IMR-90 (cell line): Measurements from ENCODE around the gene ZNF564. TPM values are rescaled to one million over a fixed set of nuclear protein-coding genes. Genes with fewer than 3 reads are reported as not detected.

ENCODE experiments used
- ATAC-seq: fragments of 200-7000 bp; cut with Tn5 transposase; 2 replicates; pipeline ENCODE4 v1.9.1; 2020; ENCODE audit warnings: low read depth, mild to moderate bottlenecking, moderate library complexity
- BruUV-seq: library from RNA; stranded (reverse); fragments of 400-500 nt; replicated peaks from 2 replicates; lab custom pipeline; 2021; lab: Mats Ljungman, UMichigan
- CTCF ChIA-PET: fragments of 300-600 bp; formaldehyde crosslinking; extraction: SDS; loops from one replicate; lab custom pipeline; 2021; ENCODE audit warnings: antibody characterized with exemption; lab: Yijun Ruan, JAX
- POLR2A ChIA-PET: fragments of 300-600 bp; sonication (Branson Sonifier 250); formaldehyde crosslinking; loops from one replicate; lab custom pipeline; 2022; ENCODE audit warnings: antibody characterized with exemption; ENCODE audit not compliant: unreplicated experiment; lab: Charles Lee
- DNase-seq: peaks from one replicate; pipeline ENCODE4 v3.0.0; 2013
- H2AFZ ChIP-seq: replicated peaks from 2 replicates; pipeline ENCODE3; 2013; ENCODE audit warnings: low read length, mild to moderate bottlenecking; ENCODE audit not compliant: poor library complexity
- H2AK5ac ChIP-seq: 2 replicates; pipeline ENCODE4 v1.6.1; 2013; ENCODE audit warnings: low read depth, low read length, inconsistent platforms
- H2AK9ac ChIP-seq: replicated peaks from 2 replicates; pipeline ENCODE3; 2013; ENCODE audit warnings: mild to moderate bottlenecking, low read depth, low read length, moderate library complexity; ENCODE audit not compliant: poor library complexity
- H2BK120ac ChIP-seq: 2 replicates; pipeline ENCODE4 v1.6.1; 2013; ENCODE audit warnings: low read depth, low read length, inconsistent platforms
- H2BK15ac ChIP-seq: 3 replicates; pipeline ENCODE4 v1.6.1; 2013; ENCODE audit warnings: low read depth, low read length, inconsistent platforms
- H2BK20ac ChIP-seq: 2 replicates; pipeline ENCODE4 v1.6.1; 2013; ENCODE audit warnings: low read depth, mild to moderate bottlenecking, inconsistent platforms, low read length, moderate library complexity
- H2BK5ac ChIP-seq: 2 replicates; pipeline ENCODE4 v1.6.1; 2013; ENCODE audit warnings: mild to moderate bottlenecking, low read depth, low read length, inconsistent platforms; ENCODE audit not compliant: poor library complexity, severe bottlenecking
- H3K14ac ChIP-seq: replicated peaks from 2 replicates; pipeline ENCODE4 v1.6.1; 2013; ENCODE audit warnings: low read depth, low read length, inconsistent platforms
- H3K18ac ChIP-seq: 2 replicates; pipeline ENCODE4 v1.6.1; 2013; ENCODE audit warnings: low read depth, low read length, control low read depth
- H3K23ac ChIP-seq: 2 replicates; pipeline ENCODE4 v1.6.1; 2013; ENCODE audit warnings: low read depth, low read length, inconsistent platforms
- H3K27ac ChIP-seq: 2 replicates; pipeline ENCODE4 v1.5.1; 2013; ENCODE audit warnings: mild to moderate bottlenecking, control low read depth, low read length; ENCODE audit not compliant: insufficient read depth
- H3K27me3 ChIP-seq: 2 replicates; pipeline ENCODE4 v1.6.1; 2013; ENCODE audit warnings: low read length; ENCODE audit not compliant: control insufficient read depth, insufficient read depth
- H3K36me3 ChIP-seq: 2 replicates; pipeline ENCODE4 v1.6.1; 2013; ENCODE audit warnings: low read length, mixed read lengths; ENCODE audit not compliant: control insufficient read depth, insufficient read depth
- H3K4ac ChIP-seq: 2 replicates; pipeline ENCODE4 v1.6.1; 2013; ENCODE audit warnings: low read depth, low read length, inconsistent platforms
- H3K4me1 ChIP-seq: 2 replicates; pipeline ENCODE4 v1.6.1; 2013; ENCODE audit warnings: low read length, mixed read lengths; ENCODE audit not compliant: control insufficient read depth, insufficient read depth
- H3K4me2 ChIP-seq: 2 replicates; pipeline ENCODE4 v1.6.1; 2013; ENCODE audit warnings: low read depth, mild to moderate bottlenecking, control low read depth, low read length, moderate library complexity
- H3K4me3 ChIP-seq: 2 replicates; pipeline ENCODE4 v1.5.1; 2013; ENCODE audit warnings: low read depth, mild to moderate bottlenecking, control low read depth, low read length, moderate library complexity; ENCODE audit not compliant: insufficient read depth
- H3K56ac ChIP-seq: 2 replicates; pipeline ENCODE4 v1.6.1; 2013; ENCODE audit warnings: low read length, inconsistent platforms; ENCODE audit not compliant: insufficient read depth; ENCODE audit errors: extremely low read depth
- H3K79me1 ChIP-seq, 2 experiments: 2 replicates each; pipeline ENCODE4 v1.6.1; 2013; ENCODE audit warnings: low read length in 2 of 2, inconsistent platforms in 1 of 2, low read depth in 1 of 2
- H3K9ac ChIP-seq: 2 replicates; pipeline ENCODE4 v1.6.1; 2013; ENCODE audit warnings: low read depth, low read length, control low read depth
- H3K9me1 ChIP-seq: 2 replicates; pipeline ENCODE4 v1.6.1; 2013; ENCODE audit warnings: low read length, inconsistent platforms; ENCODE audit not compliant: insufficient read depth
- H3K9me3 ChIP-seq: 2 replicates; pipeline ENCODE4 v1.6.1; 2013; ENCODE audit warnings: low read length; ENCODE audit not compliant: control insufficient read depth, insufficient read depth
- H4K20me1 ChIP-seq: 2 replicates; pipeline ENCODE4 v1.6.1; 2013; ENCODE audit warnings: low read length, inconsistent platforms; ENCODE audit not compliant: insufficient read depth
- H4K5ac ChIP-seq: 2 replicates; pipeline ENCODE4 v1.6.1; 2013; ENCODE audit warnings: mild to moderate bottlenecking, low read depth, low read length, control low read depth
- H4K8ac ChIP-seq, 2 experiments: 2 replicates each; pipeline ENCODE4 v1.6.1; 2013; ENCODE audit warnings: low read depth in 2 of 2, low read length in 2 of 2, control low read depth in 1 of 2, inconsistent platforms in 1 of 2
- H4K91ac ChIP-seq: 2 replicates; pipeline ENCODE4 v1.6.1; 2013; ENCODE audit warnings: low read depth, low read length, inconsistent platforms; ENCODE audit not compliant: insufficient read depth
- BHLHE40 ChIP-seq: fragments of 150-350 bp; IDR thresholded peaks from 2 replicates; pipeline ENCODE4 v1.6.1; 2016; ENCODE audit warnings: mild to moderate bottlenecking, low read depth, low read length
- CEBPB ChIP-seq: IDR thresholded peaks from 2 replicates; pipeline ENCODE4 v1.6.1; 2012; ENCODE audit warnings: low read depth, low read length, improper control_type of control experiment
- CHD1 ChIP-seq: IDR thresholded peaks from 2 replicates; pipeline ENCODE4 v1.6.1; 2012; ENCODE audit warnings: low read depth, low read length, improper control_type of control experiment
- CTCF ChIP-seq: conservative IDR thresholded peaks from 2 replicates; pipeline ENCODE4 v1.5.1; 2012; ENCODE audit warnings: mild to moderate bottlenecking, low read depth, low read length, improper control_type of control experiment
- NFE2L2 ChIP-seq: fragments of 150-350 bp; IDR thresholded peaks from 2 replicates; pipeline ENCODE4 v1.6.1; 2016; ENCODE audit warnings: low read depth, mild to moderate bottlenecking, low read length
- POLR2A ChIP-seq: IDR thresholded peaks from 2 replicates; pipeline ENCODE4 v1.6.1; 2012; ENCODE audit warnings: mild to moderate bottlenecking, low read depth, low read length
- RAD21 ChIP-seq: IDR thresholded peaks from 2 replicates; pipeline ENCODE4 v1.6.1; 2012; ENCODE audit warnings: low read length, improper control_type of control experiment
- RCOR1 ChIP-seq: IDR thresholded peaks from 2 replicates; pipeline ENCODE4 v1.6.1; 2012; ENCODE audit warnings: mild to moderate bottlenecking, low read length, improper control_type of control experiment; ENCODE audit not compliant: insufficient replicate concordance
- RFX5 ChIP-seq: IDR thresholded peaks from 2 replicates; pipeline ENCODE4 v1.8.0; 2012; ENCODE audit warnings: low read depth, mild to moderate bottlenecking, low read length, moderate library complexity
- USF2 ChIP-seq: fragments of 150-350 bp; IDR thresholded peaks from 2 replicates; pipeline ENCODE4 v1.6.1; 2017; ENCODE audit warnings: mild to moderate bottlenecking, antibody characterized with exemption, low read length, low read depth
- WGBS, 2 experiments: methylation state at CpG; one replicate each; pipeline versions ENCODE4 v1.1.5 to v1.1.7; 2013; ENCODE audit warnings: missing lambda C conversion rate in 2 of 2; ENCODE audit not compliant: insufficient read length in 1 of 2; ENCODE audit errors: extremely low coverage in 2 of 2; 5-methylcytosine and 5-hydroxymethylcytosine counted together
- dilution Hi-C: fragments of 300-500 bp; cut with HindIII; formaldehyde crosslinking; loops from one replicate; pipeline ENCODE4 v1.14.3; 2018; ENCODE audit warnings: low sequenced_read_pairs; ENCODE audit not compliant: unreplicated experiment
- in situ Hi-C: fragments of 300-500 bp; cut with MboI; formaldehyde crosslinking; loops from 3 replicates; pipeline ENCODE4 v1.14.3; 2019; ENCODE audit warnings: low sequenced_read_pairs, inconsistent platforms, mixed read lengths
- intact Hi-C: fragments of 100-400 bp; cut with micrococcal nuclease; formaldehyde crosslinking; loops from 2 replicates; pipeline ENCODE4 v1.10.0; 2022
- polyA plus RNA-seq, 3 experiments: library from polyadenylated mRNA; depleted of rRNA; stranded (reverse); fragments of >200 nt; gene quantifications; 2 replicates each; pipeline ENCODE4 v1.2.3, GENCODE V29; 2012; ENCODE audit warnings: low replicate concordance in 1 of 3
- total RNA-seq: library from RNA; depleted of rRNA; stranded (reverse); fragments of >200 nt; gene quantifications from 2 replicates; pipeline ENCODE4 v1.2.3, GENCODE V29; 2012

ZNF564 gene
- total and polyA plus RNA-seq, 2 of the 4 experiments (the other 2 are of a cell fraction), result 1.5 to 6.3 TPM

- in situ Hi-C loops (no loop called here), dilution Hi-C loops (no loop called here), intact Hi-C loops (no loop called here)
- H3K4ac ChIP-seq, result no peak overlapping the region
- no peak overlapping the region for H3K4me3 ChIP-seq
- ATAC-seq (no peak), DNase-seq (no peak)
- H2BK15ac ChIP-seq, result no peak overlapping the region
- H3K27ac ChIP-seq, result no peak overlapping the region
- H2AFZ ChIP-seq, result no peak overlapping the region
- H3K23ac ChIP-seq, result no peak overlapping the region
- ChIA-PET POLR2A (no interaction called here), CTCF (no interaction called here)
- no peaks in the 10 kb centered on the region for H4K20me1 ChIP-seq
- no peaks in the 10 kb centered on the region for H3K79me1 ChIP-seq
- no peaks in the 10 kb centered on the region for H3K36me3 ChIP-seq
- H2BK120ac ChIP-seq, result no peak overlapping the region
- no peak overlapping the region for H4K5ac ChIP-seq
- no peaks in the 10 kb centered on the region for H3K9me3 ChIP-seq
- no peak overlapping the region for H4K91ac ChIP-seq
- no CpG with 5 or more reads among the region's 4 CpGs for WGBS, 2 experiments
- H3K4me2 ChIP-seq, result no peak overlapping the region
- H3K18ac ChIP-seq, result no peak overlapping the region
- no peaks in the 10 kb centered on the region for H3K27me3 ChIP-seq
- BruUV-seq, result no TSS peak
- no peak overlapping the region for H3K9ac ChIP-seq
- TF ChIP-seq USF2 (no peak), RCOR1 (no peak), POLR2A (no peak), BHLHE40 (no peak), RAD21 (no peak), CTCF (no peak), CHD1 (no peak), CEBPB (no peak), NFE2L2 (no peak), RFX5 (no peak)
- no peaks in the 10 kb centered on the region for H3K4me1 ChIP-seq
- no peak overlapping the region for H2BK5ac ChIP-seq
- H2AK9ac ChIP-seq, result no peak overlapping the region
- H2BK20ac ChIP-seq, result no peak overlapping the region
- H2AK5ac ChIP-seq, result no peak overlapping the region
- no peaks in the 10 kb centered on the region for H3K9me1 ChIP-seq
- H4K8ac ChIP-seq, result no peak overlapping the region
- no peak overlapping the region for H3K14ac ChIP-seq
- no peak overlapping the region for H3K56ac ChIP-seq
Observed at GRCh38 chr19:12497032-12497431, 54.2 kb downstream of the ZNF564 start.
